Measurements from ENCODE around the gene PRKAG1. TPM values are rescaled to one million over a fixed set of nuclear protein-coding genes. Genes with fewer than 3 reads are reported as not detected.

PRKAG1 gene
- total RNA-seq, 1 experiment from 2014 or later, result 50.7 TPM

- no TSS peak for BruUV-seq (replicated peaks)
- peak within 1 kb of the TSS; percentile 86 for H3K27ac ChIP-seq (ENCODE audit: low read depth, low read length, poor library complexity, severe bottlenecking)
- peaks cover 16% of the 10 kb centered on the region for H3K4me1 ChIP-seq (ENCODE audit: insufficient read depth, low read length, poor library complexity, severe bottlenecking)
- ChIA-PET CTCF (interaction anchor here (0.6 to 1.4 kb wide), 6 partner anchors 9 to 206 kb away, joined by 3 to 11 read pairs (median 6); a partner anchor contains a TSS), POLR2A (ENCODE audit: low non-redundant PET) (interaction anchor here (0.6 kb wide), 3 partner anchors 32 to 251 kb away, joined by 7 to 15 read pairs (median 7); no protein-coding TSS in a partner anchor)
- intact Hi-C loops (cut with micrococcal nuclease; ENCODE audit: unreplicated experiment), result no loop called here
- peak; percentile 97 for DNase-seq (ENCODE audit: low spot score)
- H3K27me3 ChIP-seq (replicated peaks; ENCODE audit: insufficient read depth, low read depth, low read length, poor library complexity), result no peaks in the 10 kb centered on the region
- H3K36me3 ChIP-seq (ENCODE audit: insufficient read depth, low read length, poor library complexity, severe bottlenecking), result peaks cover 6% of the 10 kb centered on the region
- TF ChIP-seq EZH2 (IDR thresholded peaks at IDR 0.05; ENCODE audit: borderline replicate concordance, low read depth, low read length, poor library complexity, severe bottlenecking) (no peak), CTCF (conservative IDR thresholded peaks at IDR 0.05; ENCODE audit: low read depth, low read length) (no peak)
- no peaks in the 10 kb centered on the region for H3K9me3 ChIP-seq (ENCODE audit: low read depth, low read length, poor library complexity, severe bottlenecking)
- H3K4me3 ChIP-seq (ENCODE audit: low read depth, low read length, poor library complexity, severe bottlenecking), result peak within 1 kb of the TSS; percentile 92
Measured at GRCh38 chr12:48957141-48958048, 61.2 kb downstream of the PRKAG1 start, which contains the start of gene ARF3. ARF3 (minus strand) TSS chr12:48957487; CDS start chr12:48941095, 16,392 bp downstream.

GRCh38 chr12:48956279-48957140 lies 62.1 kb downstream of the PRKAG1 start:
- DNase-seq (ENCODE audit: low spot score), result peak; percentile 98
- Histone ChIP-seq H3K4me1 (ENCODE audit: insufficient read depth, low read length, poor library complexity, severe bottlenecking) (peaks cover 16% of the 10 kb centered on the region), H3K36me3 (ENCODE audit: insufficient read depth, low read length, poor library complexity, severe bottlenecking) (peaks cover 6% of the 10 kb centered on the region), H3K27me3 (replicated peaks; ENCODE audit: insufficient read depth, low read depth, low read length, poor library complexity) (no peaks in the 10 kb centered on the region), H3K27ac (ENCODE audit: low read depth, low read length, poor library complexity, severe bottlenecking) (peak overlapping the region; percentile 86), H3K9me3 (ENCODE audit: low read depth, low read length, poor library complexity, severe bottlenecking) (no peaks in the 10 kb centered on the region), H3K4me3 (ENCODE audit: low read depth, low read length, poor library complexity, severe bottlenecking) (peak overlapping the region; percentile 92)
- ChIA-PET CTCF (interaction anchor here (0.6 to 1.4 kb wide), 4 partner anchors 16 to 205 kb away, joined by 3 to 10 read pairs (median 6); no protein-coding TSS in a partner anchor), POLR2A (ENCODE audit: low non-redundant PET) (interaction anchor here (0.6 kb wide), 1 partner anchor 31 kb away, joined by 15 read pairs; no protein-coding TSS in a partner anchor)
- intact Hi-C loops (cut with micrococcal nuclease; ENCODE audit: unreplicated experiment), result no loop called here
- TF ChIP-seq EZH2 (IDR thresholded peaks at IDR 0.05; ENCODE audit: borderline replicate concordance, low read depth, low read length, poor library complexity, severe bottlenecking) (no peak), CTCF (conservative IDR thresholded peaks at IDR 0.05; ENCODE audit: low read depth, low read length) (no peak)
- BruUV-seq (replicated peaks), result no TSS peak

- intact Hi-C loops (cut with micrococcal nuclease; ENCODE audit: unreplicated experiment), result no loop called here
- Histone ChIP-seq H3K9me3 (ENCODE audit: low read depth, low read length, poor library complexity, severe bottlenecking) (no peaks in the 10 kb centered on the region), H3K4me3 (ENCODE audit: low read depth, low read length, poor library complexity, severe bottlenecking) (no peak overlapping the region), H3K27ac (ENCODE audit: low read depth, low read length, poor library complexity, severe bottlenecking) (no peak overlapping the region), H3K27me3 (replicated peaks; ENCODE audit: insufficient read depth, low read depth, low read length, poor library complexity) (no peaks in the 10 kb centered on the region), H3K4me1 (ENCODE audit: insufficient read depth, low read length, poor library complexity, severe bottlenecking) (peaks cover 16% of the 10 kb centered on the region), H3K36me3 (ENCODE audit: insufficient read depth, low read length, poor library complexity, severe bottlenecking) (peaks cover 6% of the 10 kb centered on the region)
- TF ChIP-seq EZH2 (IDR thresholded peaks at IDR 0.05; ENCODE audit: borderline replicate concordance, low read depth, low read length, poor library complexity, severe bottlenecking) (no peak), CTCF (conservative IDR thresholded peaks at IDR 0.05; ENCODE audit: low read depth, low read length) (no peak)
- ChIA-PET POLR2A (ENCODE audit: low non-redundant PET) (no interaction called here), CTCF (no interaction called here)
- BruUV-seq (replicated peaks), result no TSS peak
- no peak for DNase-seq (ENCODE audit: low spot score)
Measured at GRCh38 chr12:48954841-48955501, 63.6 kb downstream of the PRKAG1 start.

All from A673 (cell line).